Suprapubic skin (tissue), 4 donors: ENCODE data around the gene PODNL1.

ENCODE experiments used
- EP300 ChIP-seq: sonication (generic); formaldehyde crosslinking; IDR thresholded peaks from one replicate; pipeline ENCODE4 v1.6.1; 2017; ENCODE audit warnings: antibody characterized with exemption
- POLR2A ChIP-seq, 2 donors: fragments of 450-650 bp; IDR thresholded peaks; one replicate each; pipeline ENCODE4 v1.6.1; 2017; ENCODE audit warnings: antibody characterized with exemption in 2 of 2, mild to moderate bottlenecking in 2 of 2, moderate library complexity in 2 of 2
- POLR2AphosphoS5 ChIP-seq, 3 donors: sonication (generic); formaldehyde crosslinking; IDR thresholded peaks; one replicate each; pipeline ENCODE4 v1.6.1; 2017; ENCODE audit warnings: antibody characterized with exemption in 3 of 3
- TF ChIP-seq, protein P1 (sequence below), 2 donors: fragments of 200-600 bp in 1 of 2; fragments of 450-650 bp in 1 of 2; sonication (generic) in 1 of 2; IDR thresholded peaks; one replicate each; pipeline ENCODE4 v1.5.1; 2016 to 2019; ENCODE audit warnings: antibody characterized with exemption in 2 of 2, mild to moderate bottlenecking in 1 of 2, moderate library complexity in 1 of 2

DNA sequence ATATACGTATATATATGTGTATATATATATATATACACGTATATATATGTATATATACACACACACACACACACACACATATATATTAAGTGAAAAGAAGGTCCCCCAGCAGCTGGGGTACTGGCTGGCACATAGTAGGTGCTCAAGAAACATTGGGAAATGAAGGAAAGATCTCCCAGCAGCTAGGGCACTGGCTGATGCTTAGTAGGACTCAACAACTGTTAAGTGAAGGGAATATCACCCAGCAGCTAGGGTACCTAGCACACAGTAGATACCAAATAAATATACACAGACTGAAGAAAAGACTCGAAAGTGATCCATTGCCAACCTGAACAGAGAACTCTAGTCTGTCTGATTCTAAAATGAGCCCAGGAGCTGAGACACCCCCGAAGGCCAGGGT lies 12.2 kb downstream of the PODNL1 start:
- TF ChIP-seq POLR2A (IDR thresholded peaks at IDR 0.05) (no peak), POLR2AphosphoS5 (IDR thresholded peaks at IDR 0.05) (no peak), EP300 (no peak)
- TF ChIP-seq, protein P1, sequence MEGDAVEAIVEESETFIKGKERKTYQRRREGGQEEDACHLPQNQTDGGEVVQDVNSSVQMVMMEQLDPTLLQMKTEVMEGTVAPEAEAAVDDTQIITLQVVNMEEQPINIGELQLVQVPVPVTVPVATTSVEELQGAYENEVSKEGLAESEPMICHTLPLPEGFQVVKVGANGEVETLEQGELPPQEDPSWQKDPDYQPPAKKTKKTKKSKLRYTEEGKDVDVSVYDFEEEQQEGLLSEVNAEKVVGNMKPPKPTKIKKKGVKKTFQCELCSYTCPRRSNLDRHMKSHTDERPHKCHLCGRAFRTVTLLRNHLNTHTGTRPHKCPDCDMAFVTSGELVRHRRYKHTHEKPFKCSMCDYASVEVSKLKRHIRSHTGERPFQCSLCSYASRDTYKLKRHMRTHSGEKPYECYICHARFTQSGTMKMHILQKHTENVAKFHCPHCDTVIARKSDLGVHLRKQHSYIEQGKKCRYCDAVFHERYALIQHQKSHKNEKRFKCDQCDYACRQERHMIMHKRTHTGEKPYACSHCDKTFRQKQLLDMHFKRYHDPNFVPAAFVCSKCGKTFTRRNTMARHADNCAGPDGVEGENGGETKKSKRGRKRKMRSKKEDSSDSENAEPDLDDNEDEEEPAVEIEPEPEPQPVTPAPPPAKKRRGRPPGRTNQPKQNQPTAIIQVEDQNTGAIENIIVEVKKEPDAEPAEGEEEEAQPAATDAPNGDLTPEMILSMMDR (IDR thresholded peaks at IDR 0.05), result no peak
